ELF-1 (cell line): ENCODE results near the gene LYSMD4.

Source experiments
- DNase-seq: peaks from one replicate; pipeline ENCODE4 v3.0.0-alpha.2; 2016; ENCODE audit warnings: low read depth, low spot score

LYSMD4 gene

GRCh38 chr15:99731336-99732123 is 1.7 kb downstream of the LYSMD4 start:
- DNase-seq, result peak; percentile 73

- peak; percentile 37 for DNase-seq
Measured at GRCh38 chr15:99729920-99730319, 3.3 kb downstream of the LYSMD4 start.

- no peak for DNase-seq
Measured at GRCh38 chr15:99729327-99729726, 3.9 kb downstream of the LYSMD4 start.

GRCh38 chr15:99728916-99729315 is 4.3 kb downstream of the LYSMD4 start:
- DNase-seq, result no peak

- no peak for DNase-seq
Measured at GRCh38 chr15:99727733-99728132, 5.5 kb downstream of the LYSMD4 start.

- DNase-seq, result no peak
Measured at GRCh38 chr15:99727330-99727729, 5.9 kb downstream of the LYSMD4 start.

GRCh38 chr15:99726333-99726732 is 6.9 kb downstream of the LYSMD4 start:
- no peak for DNase-seq

- no peak for DNase-seq
Measured at GRCh38 chr15:99722406-99722805, 10.8 kb downstream of the LYSMD4 start.

- DNase-seq, result no peak
Measured at GRCh38 chr15:99721896-99722295, 11.3 kb downstream of the LYSMD4 start.

- no peak for DNase-seq
Measured at GRCh38 chr15:99721104-99721778, 12.0 kb downstream of the LYSMD4 start.

GRCh38 chr15:99720533-99720932 is 12.7 kb downstream of the LYSMD4 start:
- DNase-seq, result no peak

GRCh38 chr15:99719096-99719541 is 14.1 kb downstream of the LYSMD4 start:
- no peak for DNase-seq

- no peak for DNase-seq
Measured at GRCh38 chr15:99718421-99718820, 14.8 kb downstream of the LYSMD4 start.

GRCh38 chr15:99717161-99718009 is 15.9 kb downstream of the LYSMD4 start:
- no peak for DNase-seq

GRCh38 chr15:99716540-99717095 is 16.6 kb downstream of the LYSMD4 start:
- peak; percentile 24 for DNase-seq

- DNase-seq, result no peak
Measured at GRCh38 chr15:99712415-99712814, 20.8 kb downstream of the LYSMD4 start.

GRCh38 chr15:99711625-99712024 is 21.6 kb downstream of the LYSMD4 start:
- no peak for DNase-seq

- DNase-seq, result no peak
Measured at GRCh38 chr15:99709243-99709986, 23.8 kb downstream of the LYSMD4 start.

GRCh38 chr15:99708563-99708962 is 24.7 kb downstream of the LYSMD4 start:
- DNase-seq, result no peak

GRCh38 chr15:99707473-99708270 is 25.6 kb downstream of the LYSMD4 start:
- DNase-seq, result no peak
